OCI-LY7 (cell line): Measurements from ENCODE around the gene RPL12. TPM values are rescaled to one million over a fixed set of nuclear protein-coding genes. Genes with fewer than 3 reads are reported as not detected.

Experiments used
- BruUV-seq: library from RNA; stranded (reverse); fragments of 400-500 nt; replicated peaks from 2 replicates; lab custom pipeline; 2021; lab: Mats Ljungman, UMichigan
- CTCF ChIA-PET: fragments of 300-600 bp; sonication (Branson Sonifier 250); formaldehyde crosslinking; loops from one replicate; lab custom pipeline; 2022; ENCODE audit warnings: antibody characterized with exemption; ENCODE audit not compliant: unreplicated experiment; lab: Charles Lee
- POLR2A ChIA-PET: fragments of 300-600 bp; sonication (Branson Sonifier 250); formaldehyde crosslinking; loops from one replicate; lab custom pipeline; 2022; ENCODE audit warnings: antibody characterized with exemption; lab: Charles Lee
- DNase-seq: peaks from one replicate; pipeline ENCODE4 v3.0.0-alpha.2; 2015; ENCODE audit warnings: low spot score
- H2AFZ ChIP-seq: fragments of 200-600 bp; sonication (generic), shearing (Covaris generic); 2 replicates; pipeline ENCODE4 v1.6.1; 2014; ENCODE audit warnings: mild to moderate bottlenecking, antibody characterized with exemption, low read length, moderate library complexity
- H3K27ac ChIP-seq: fragments of 200-600 bp; sonication (generic); 2 replicates; pipeline ENCODE4 v1.5.1; 2014; ENCODE audit warnings: mixed run types, low read depth, mild to moderate bottlenecking, moderate library complexity, low read length, inconsistent platforms; ENCODE audit not compliant: poor library complexity, severe bottlenecking
- H3K36me3 ChIP-seq: fragments of 200-600 bp; sonication (generic); 2 replicates; pipeline ENCODE4 v1.6.1; 2014; ENCODE audit warnings: mild to moderate bottlenecking, antibody characterized with exemption, low read length, moderate library complexity, mixed read lengths; ENCODE audit not compliant: insufficient read depth
- H3K4me1 ChIP-seq: fragments of 200-600 bp; sonication (generic); 2 replicates; pipeline ENCODE4 v1.5.1; 2014; ENCODE audit warnings: mild to moderate bottlenecking, low read length; ENCODE audit not compliant: insufficient read depth, poor library complexity, severe bottlenecking
- H3K4me2 ChIP-seq: fragments of 200-600 bp; sonication (generic); 2 replicates; pipeline ENCODE4 v1.6.1; 2014; ENCODE audit warnings: mild to moderate bottlenecking, low read length
- H3K4me3 ChIP-seq: fragments of 200-600 bp; sonication (generic); 2 replicates; pipeline ENCODE4 v1.5.1; 2014; ENCODE audit warnings: mild to moderate bottlenecking, low read depth, low read length; ENCODE audit not compliant: poor library complexity, severe bottlenecking
- H3K79me2 ChIP-seq: fragments of 200-600 bp; sonication (generic); 2 replicates; pipeline ENCODE4 v1.6.1; 2016; ENCODE audit warnings: low read depth, mild to moderate bottlenecking, low read length, moderate library complexity, mixed read lengths; ENCODE audit not compliant: insufficient read depth
- H3K9me2 ChIP-seq: fragments of 200-600 bp; sonication (generic); 2 replicates; pipeline ENCODE4 v1.6.1; 2016; ENCODE audit warnings: mild to moderate bottlenecking, low read length, mixed read lengths; ENCODE audit not compliant: insufficient read depth
- H3K9me3 ChIP-seq: fragments of 200-600 bp; sonication (generic); 2 replicates; pipeline ENCODE4 v1.6.1; 2014; ENCODE audit warnings: mild to moderate bottlenecking, mixed run types, low read length, mixed read lengths
- H4K20me1 ChIP-seq: fragments of 200-600 bp; sonication (generic); 2 replicates; pipeline ENCODE4 v1.6.1; 2014; ENCODE audit warnings: mild to moderate bottlenecking, antibody characterized with exemption, low read length, moderate library complexity, mixed read lengths; ENCODE audit not compliant: insufficient read depth
- EZH2phosphoT487 ChIP-seq: fragments of 200-600 bp; sonication (generic); IDR thresholded peaks from 2 replicates; pipeline ENCODE4 v1.6.1; 2018; ENCODE audit warnings: low read depth, borderline replicate concordance, mild to moderate bottlenecking, mixed run types, antibody characterized with exemption, low read length, moderate library complexity, mixed read lengths
- intact Hi-C: fragments of 100-400 bp; cut with micrococcal nuclease; formaldehyde crosslinking; loops from one replicate; pipeline ENCODE4 v1.10.0; 2022; ENCODE audit not compliant: unreplicated experiment
- total RNA-seq, 2 experiments: library from RNA; depleted of rRNA in 1 of 2; stranded (reverse); fragments of >200 nt in 1 of 2; shearing (Covaris generic) in 1 of 2; gene quantifications; 2 replicates each; pipeline ENCODE4 v1.2.3, GENCODE V29; 2014 to 2022
- TF ChIP-seq, protein P1 (sequence below): fragments of 200-600 bp; sonication (generic); conservative IDR thresholded peaks from 2 replicates; pipeline ENCODE4 v1.5.1; 2014; ENCODE audit warnings: mild to moderate bottlenecking, antibody characterized with exemption, low read length, moderate library complexity, mixed read lengths

Gene RPL12
- total RNA-seq, 2 experiments from 2014 or later = 1,622 to 1,868 TPM

DNA sequence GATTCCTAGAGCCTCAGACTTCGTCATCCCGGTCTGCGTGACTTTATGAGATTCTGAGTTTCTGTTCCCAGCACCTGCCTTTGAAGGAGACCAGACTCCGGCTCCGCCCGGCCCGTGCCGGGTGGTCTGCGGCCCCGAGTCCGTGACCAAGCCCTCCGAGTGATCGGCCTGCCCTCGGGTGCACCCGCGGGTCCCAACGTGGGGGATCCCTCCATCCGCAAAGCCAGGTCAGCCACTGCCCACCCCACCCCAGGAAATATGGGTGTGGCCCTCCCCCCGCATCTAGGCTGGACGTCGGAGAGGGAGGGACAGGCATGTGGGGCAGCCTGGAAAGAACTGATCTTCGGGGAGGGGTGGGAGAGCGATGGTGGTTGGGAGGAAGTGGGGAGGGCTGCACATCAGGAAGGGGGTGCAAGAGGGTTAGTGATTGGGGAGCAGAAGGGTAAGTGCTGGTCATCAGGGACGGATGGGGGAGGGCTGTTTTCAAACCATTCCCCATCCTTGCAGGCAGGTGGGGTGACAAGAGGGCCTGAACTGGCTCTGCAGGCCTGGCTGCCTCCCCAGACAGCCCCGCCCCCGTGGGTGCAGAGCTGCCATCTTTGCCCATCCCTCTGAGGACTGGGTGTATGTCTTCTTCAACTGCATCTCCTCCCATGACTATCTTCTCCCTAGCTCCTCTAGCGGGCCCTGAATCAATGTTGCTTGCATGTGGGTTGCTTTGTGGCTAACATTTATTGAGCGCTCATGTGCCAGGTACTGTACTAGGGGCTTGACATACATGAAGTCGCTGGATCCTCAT, 851 bp upstream of the RPL12 start:
- TF ChIP-seq, protein P1, sequence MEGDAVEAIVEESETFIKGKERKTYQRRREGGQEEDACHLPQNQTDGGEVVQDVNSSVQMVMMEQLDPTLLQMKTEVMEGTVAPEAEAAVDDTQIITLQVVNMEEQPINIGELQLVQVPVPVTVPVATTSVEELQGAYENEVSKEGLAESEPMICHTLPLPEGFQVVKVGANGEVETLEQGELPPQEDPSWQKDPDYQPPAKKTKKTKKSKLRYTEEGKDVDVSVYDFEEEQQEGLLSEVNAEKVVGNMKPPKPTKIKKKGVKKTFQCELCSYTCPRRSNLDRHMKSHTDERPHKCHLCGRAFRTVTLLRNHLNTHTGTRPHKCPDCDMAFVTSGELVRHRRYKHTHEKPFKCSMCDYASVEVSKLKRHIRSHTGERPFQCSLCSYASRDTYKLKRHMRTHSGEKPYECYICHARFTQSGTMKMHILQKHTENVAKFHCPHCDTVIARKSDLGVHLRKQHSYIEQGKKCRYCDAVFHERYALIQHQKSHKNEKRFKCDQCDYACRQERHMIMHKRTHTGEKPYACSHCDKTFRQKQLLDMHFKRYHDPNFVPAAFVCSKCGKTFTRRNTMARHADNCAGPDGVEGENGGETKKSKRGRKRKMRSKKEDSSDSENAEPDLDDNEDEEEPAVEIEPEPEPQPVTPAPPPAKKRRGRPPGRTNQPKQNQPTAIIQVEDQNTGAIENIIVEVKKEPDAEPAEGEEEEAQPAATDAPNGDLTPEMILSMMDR = no peak; the same call in 1 of the 2 replicates
- TF ChIP-seq EZH2phosphoT487 = no peak
- Histone ChIP-seq H3K9me2 (no peaks in the 10 kb centered on the region), H3K9me3 (no peaks in the 10 kb centered on the region), H3K4me2 (peak overlapping the region; percentile 66), H3K79me2 (peaks cover 42% of the 10 kb centered on the region), H2AFZ (peak overlapping the region; percentile 64; the same call in 1 of the 2 replicates), H3K36me3 (peaks cover 54% of the 10 kb centered on the region), H3K4me3 (peak overlapping the region; percentile 99), H3K4me1 (peaks cover 39% of the 10 kb centered on the region), H4K20me1 (peaks cover 36% of the 10 kb centered on the region), H3K27ac (peak overlapping the region; percentile 52)
- POLR2A ChIA-PET = interaction anchor here (0.6 to 3.1 kb wide), 4 partner anchors 55 to 326 kb away, joined by 3 to 9 read pairs (median 4); partner anchors contain the start of genes SH2D3C and SLC2A8
- intact Hi-C loops = loop anchor here (1.0 kb wide), 1 partner anchor 28 kb away; the partner anchor contains the start of gene ZNF79
- CTCF ChIA-PET = no interaction called here
- peak; percentile 75 for DNase-seq
- BruUV-seq = no TSS peak

DNA sequence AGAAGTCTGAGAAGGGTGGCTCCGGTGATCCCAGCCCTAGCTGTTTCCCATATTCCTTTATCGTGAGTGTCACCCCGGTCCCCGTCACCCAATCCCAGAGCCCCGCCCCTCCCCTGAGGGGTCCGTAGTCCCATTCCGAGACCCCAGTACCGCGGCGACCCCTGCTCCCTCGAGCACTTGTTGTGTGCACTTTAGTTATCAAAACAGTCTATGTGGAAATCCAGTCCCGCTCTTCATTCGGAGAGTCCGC, 327 bp upstream of the RPL12 start:
- POLR2A ChIA-PET = interaction anchor here (0.6 to 3.1 kb wide), 5 partner anchors 28 to 647 kb away, joined by 3 to 9 read pairs (median 3); partner anchors contain the start of genes SLC2A8 and ZBTB43

More for the DNA sequence above, 327 bp upstream of the RPL12 start:
- CTCF ChIA-PET = no interaction called here
- peaks cover 56% of the 10 kb centered on the region for H3K36me3 ChIP-seq
- peaks cover 39% of the 10 kb centered on the region for H3K4me1 ChIP-seq
- peak overlapping the region; percentile 66 for H3K4me2 ChIP-seq
- TF ChIP-seq, protein P1 = no peak
- TF ChIP-seq EZH2phosphoT487 = no peak
- intact Hi-C loops = loop anchor here (1.0 kb wide), 1 partner anchor 27 kb away; the partner anchor contains the start of gene ZNF79
- TSS peak; percentile 36 for BruUV-seq
- H3K9me2 ChIP-seq = no peaks in the 10 kb centered on the region
- H3K27ac ChIP-seq = peak overlapping the region; percentile 52
- H4K20me1 ChIP-seq = peaks cover 36% of the 10 kb centered on the region
- DNase-seq = no peak
- no peaks in the 10 kb centered on the region for H3K9me3 ChIP-seq
- peaks cover 42% of the 10 kb centered on the region for H3K79me2 ChIP-seq
- H2AFZ ChIP-seq = peak overlapping the region; percentile 64; the same call in 1 of the 2 replicates
- peak overlapping the region; percentile 99 for H3K4me3 ChIP-seq
